Activated naive CD8-positive, alpha-beta T cell (primary cell): Measurements from ENCODE around the gene POMGNT2.
"Not testable (repeated sequence)": the region's sequence is repeated elsewhere in the genome, so short reads cannot be mapped to it uniquely, and the experiment has no call there.

Experiments
- H3K27ac Mint-ChIP-seq: one replicate; pipeline ENCODE4 v1.8.0; 2021; ENCODE audit warnings: mixed read lengths
- H3K27me3 Mint-ChIP-seq: one replicate; pipeline ENCODE4 v1.8.0; 2021; ENCODE audit warnings: mixed read lengths
- H3K36me3 Mint-ChIP-seq: one replicate; pipeline ENCODE4 v1.8.0; 2021; ENCODE audit warnings: mixed read lengths
- H3K4me1 Mint-ChIP-seq: one replicate; pipeline ENCODE4 v1.8.0; 2021; ENCODE audit warnings: low read depth, mixed read lengths
- H3K4me3 Mint-ChIP-seq: one replicate; pipeline ENCODE4 v1.8.0; 2021; ENCODE audit warnings: mild to moderate bottlenecking, mixed read lengths
- H3K9me3 Mint-ChIP-seq: one replicate; pipeline ENCODE4 v1.8.0; 2021; ENCODE audit warnings: low read depth, mixed read lengths

POMGNT2 gene

DNA sequence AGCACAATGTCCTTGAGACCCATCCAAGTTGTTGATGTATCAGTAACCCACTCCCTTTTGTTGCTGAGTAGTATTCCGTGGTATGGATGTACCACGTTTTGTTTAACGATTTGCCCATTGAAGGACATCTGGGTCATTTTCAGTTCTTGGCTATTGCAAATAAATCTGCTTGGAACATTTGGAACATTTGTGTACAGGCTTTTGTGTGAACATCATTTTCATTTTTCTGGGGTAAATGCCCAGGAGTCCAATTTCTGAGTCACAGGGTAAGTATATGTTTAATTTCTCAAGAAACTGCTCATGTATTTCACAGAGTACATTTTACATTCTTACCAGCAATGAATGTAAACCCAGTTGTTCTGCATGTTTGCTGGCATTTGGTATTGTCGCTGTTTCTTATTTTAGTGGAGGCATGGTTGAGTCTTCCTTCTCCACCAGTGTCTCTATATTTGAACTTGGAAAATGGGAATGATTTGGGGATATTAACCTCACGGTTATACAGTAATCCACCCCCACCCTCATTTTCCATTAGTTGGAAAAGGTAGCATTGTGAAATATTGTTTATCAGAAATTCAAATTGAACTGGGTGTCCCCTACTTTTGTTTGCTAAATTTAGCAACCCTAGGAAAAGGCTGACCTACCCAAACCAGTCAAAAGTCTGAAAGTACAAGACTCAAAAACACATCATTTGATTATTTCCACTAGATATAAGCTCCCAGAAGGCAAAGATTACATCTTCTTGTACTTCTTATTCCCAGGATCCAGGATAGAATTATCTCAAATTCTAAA is 30.8 kb downstream of the POMGNT2 start:
- H3K36me3 Mint-ChIP-seq: peaks cover 7% of the 10 kb centered on the region
- no peaks in the 10 kb centered on the region for H3K27me3 Mint-ChIP-seq
- no peaks in the 10 kb centered on the region for H3K4me1 Mint-ChIP-seq
- no peaks in the 10 kb centered on the region for H3K9me3 Mint-ChIP-seq
- no peak overlapping the region for H3K4me3 Mint-ChIP-seq
- H3K27ac Mint-ChIP-seq: peak overlapping the region; percentile 54

GRCh38 chr3:43074482-43074881 is 31.4 kb downstream of the POMGNT2 start:
- peaks cover 7% of the 10 kb centered on the region for H3K36me3 Mint-ChIP-seq
- no peak overlapping the region for H3K27ac Mint-ChIP-seq
- H3K4me1 Mint-ChIP-seq: no peaks in the 10 kb centered on the region
- no peaks in the 10 kb centered on the region for H3K27me3 Mint-ChIP-seq
- no peak overlapping the region for H3K4me3 Mint-ChIP-seq
- H3K9me3 Mint-ChIP-seq: no peaks in the 10 kb centered on the region

- peaks cover 4% of the 10 kb centered on the region for H3K36me3 Mint-ChIP-seq
- H3K4me3 Mint-ChIP-seq: no peak overlapping the region
- H3K27ac Mint-ChIP-seq: no peak overlapping the region
- H3K27me3 Mint-ChIP-seq: no peaks in the 10 kb centered on the region
- H3K9me3 Mint-ChIP-seq: no peaks in the 10 kb centered on the region
- H3K4me1 Mint-ChIP-seq: no peaks in the 10 kb centered on the region
Observed at GRCh38 chr3:43073836-43074220, 32.1 kb downstream of the POMGNT2 start.

DNA sequence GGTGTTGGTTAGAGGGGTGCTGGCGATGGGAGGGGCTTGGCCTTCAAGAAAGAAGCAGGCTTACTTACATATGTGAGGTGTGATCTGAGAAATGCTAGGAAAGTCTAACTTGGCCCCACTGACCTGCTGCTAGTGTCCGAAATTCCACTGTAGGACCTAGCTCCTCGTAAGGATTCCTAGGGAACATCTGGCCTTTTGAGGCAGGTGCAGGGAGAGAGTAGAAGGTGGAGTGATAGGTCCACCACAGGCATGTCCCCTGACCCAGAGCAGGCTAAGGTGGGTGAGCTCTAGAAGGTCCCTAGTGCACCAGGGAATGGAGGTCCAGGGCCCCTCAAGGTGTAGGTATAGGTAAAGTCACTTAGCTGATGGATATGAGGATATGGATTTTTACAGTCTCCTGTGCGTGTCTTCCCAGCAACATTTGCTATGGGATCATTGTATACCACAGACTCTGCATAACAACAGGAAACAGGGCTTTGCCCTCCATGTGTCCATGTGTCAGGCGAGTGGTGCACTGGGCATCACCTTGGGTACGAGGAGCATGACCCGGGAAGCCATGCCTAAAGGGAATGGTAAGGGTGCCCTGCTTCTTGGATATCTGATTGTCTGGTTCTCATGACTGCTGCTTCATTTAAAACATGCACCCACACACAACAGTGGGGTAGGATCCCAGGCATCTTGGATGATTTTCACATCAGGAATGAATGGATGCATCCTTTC is 32.6 kb downstream of the POMGNT2 start:
- no peak overlapping the region for H3K4me3 Mint-ChIP-seq

GRCh38 chr3:43072361-43072760 is 33.5 kb downstream of the POMGNT2 start:
- Mint-ChIP-seq H3K36me3 (peaks cover 2% of the 10 kb centered on the region), H3K27ac (no peak overlapping the region), H3K9me3 (no peaks in the 10 kb centered on the region), H3K4me3 (no peak overlapping the region), H3K27me3 (no peaks in the 10 kb centered on the region), H3K4me1 (no peaks in the 10 kb centered on the region)

More for the DNA sequence above, 32.6 kb downstream of the POMGNT2 start:
- Mint-ChIP-seq H3K36me3 (peaks cover 2% of the 10 kb centered on the region), H3K4me1 (no peaks in the 10 kb centered on the region), H3K9me3 (no peaks in the 10 kb centered on the region), H3K27ac (no peak overlapping the region), H3K27me3 (no peaks in the 10 kb centered on the region)

- Mint-ChIP-seq H3K27me3 (no peaks in the 10 kb centered on the region), H3K9me3 (no peaks in the 10 kb centered on the region), H3K27ac (no peak overlapping the region), H3K4me3 (no peak overlapping the region), H3K4me1 (no peaks in the 10 kb centered on the region), H3K36me3 (no peaks in the 10 kb centered on the region)
Observed at GRCh38 chr3:43071313-43071893, 34.5 kb downstream of the POMGNT2 start.

DNA sequence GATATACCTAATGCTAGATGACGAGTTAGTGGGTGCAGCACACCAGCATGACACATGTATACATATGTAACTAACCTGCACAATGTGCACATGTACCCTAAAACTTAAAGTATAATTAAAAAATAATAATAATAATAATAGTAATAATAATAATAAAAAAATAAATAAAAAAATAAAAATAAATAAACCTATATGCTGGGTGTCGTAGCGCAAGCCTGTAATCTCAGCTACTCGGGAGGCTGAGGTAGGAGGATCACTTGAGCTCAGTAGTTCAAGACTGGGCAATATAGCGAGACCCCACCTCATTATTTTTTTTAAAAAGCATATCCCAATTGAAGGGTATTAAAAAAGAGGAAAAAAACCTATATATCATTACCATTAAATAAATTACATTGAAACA is 35.2 kb downstream of the POMGNT2 start:
- H3K36me3 Mint-ChIP-seq, H3K27ac Mint-ChIP-seq, H3K4me3 Mint-ChIP-seq, H3K9me3 Mint-ChIP-seq, H3K4me1 Mint-ChIP-seq, H3K27me3 Mint-ChIP-seq: not testable (repeated sequence)

- H3K27ac Mint-ChIP-seq: no peak overlapping the region
- no peaks in the 10 kb centered on the region for H3K27me3 Mint-ChIP-seq
- peaks cover 25% of the 10 kb centered on the region for H3K4me1 Mint-ChIP-seq
- H3K4me3 Mint-ChIP-seq: no peak overlapping the region
- H3K36me3 Mint-ChIP-seq: no peaks in the 10 kb centered on the region
- no peaks in the 10 kb centered on the region for H3K9me3 Mint-ChIP-seq
Observed at GRCh38 chr3:43063114-43063513, 42.8 kb downstream of the POMGNT2 start.

GRCh38 chr3:43062564-43063040 is 43.3 kb downstream of the POMGNT2 start:
- no peak overlapping the region for H3K27ac Mint-ChIP-seq
- H3K27me3 Mint-ChIP-seq: no peaks in the 10 kb centered on the region
- no peak overlapping the region for H3K4me3 Mint-ChIP-seq
- H3K36me3 Mint-ChIP-seq: no peaks in the 10 kb centered on the region
- H3K4me1 Mint-ChIP-seq: peaks cover 25% of the 10 kb centered on the region
- H3K9me3 Mint-ChIP-seq: no peaks in the 10 kb centered on the region

DNA sequence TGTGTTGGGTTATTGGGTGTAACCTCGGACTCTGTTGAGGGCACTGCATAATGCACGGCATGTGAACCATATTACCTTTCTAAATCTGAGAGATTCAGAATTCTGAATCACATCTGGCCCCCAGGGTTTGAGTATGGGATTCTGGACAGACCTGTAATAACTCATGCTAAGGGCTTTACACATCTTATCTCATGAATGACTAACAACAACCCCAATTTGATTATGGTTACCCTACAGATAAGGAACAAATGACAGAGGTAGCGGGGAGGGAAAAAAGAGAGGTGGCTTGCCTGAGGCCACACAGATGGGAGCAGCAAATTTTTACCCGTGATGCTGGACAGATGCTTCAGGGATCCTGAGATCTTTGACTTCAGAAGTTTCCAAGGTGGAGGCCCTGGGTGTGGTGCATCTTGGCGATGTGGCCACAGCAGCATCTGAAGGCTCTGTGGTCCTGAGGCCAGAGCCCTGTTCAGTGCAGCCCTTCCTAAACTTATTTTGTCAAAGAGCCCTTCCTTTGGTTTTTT is 43.8 kb downstream of the POMGNT2 start:
- Mint-ChIP-seq H3K9me3 (no peaks in the 10 kb centered on the region), H3K27ac (no peak overlapping the region), H3K4me3 (no peak overlapping the region), H3K36me3 (no peaks in the 10 kb centered on the region), H3K4me1 (peaks cover 25% of the 10 kb centered on the region), H3K27me3 (no peaks in the 10 kb centered on the region)

DNA sequence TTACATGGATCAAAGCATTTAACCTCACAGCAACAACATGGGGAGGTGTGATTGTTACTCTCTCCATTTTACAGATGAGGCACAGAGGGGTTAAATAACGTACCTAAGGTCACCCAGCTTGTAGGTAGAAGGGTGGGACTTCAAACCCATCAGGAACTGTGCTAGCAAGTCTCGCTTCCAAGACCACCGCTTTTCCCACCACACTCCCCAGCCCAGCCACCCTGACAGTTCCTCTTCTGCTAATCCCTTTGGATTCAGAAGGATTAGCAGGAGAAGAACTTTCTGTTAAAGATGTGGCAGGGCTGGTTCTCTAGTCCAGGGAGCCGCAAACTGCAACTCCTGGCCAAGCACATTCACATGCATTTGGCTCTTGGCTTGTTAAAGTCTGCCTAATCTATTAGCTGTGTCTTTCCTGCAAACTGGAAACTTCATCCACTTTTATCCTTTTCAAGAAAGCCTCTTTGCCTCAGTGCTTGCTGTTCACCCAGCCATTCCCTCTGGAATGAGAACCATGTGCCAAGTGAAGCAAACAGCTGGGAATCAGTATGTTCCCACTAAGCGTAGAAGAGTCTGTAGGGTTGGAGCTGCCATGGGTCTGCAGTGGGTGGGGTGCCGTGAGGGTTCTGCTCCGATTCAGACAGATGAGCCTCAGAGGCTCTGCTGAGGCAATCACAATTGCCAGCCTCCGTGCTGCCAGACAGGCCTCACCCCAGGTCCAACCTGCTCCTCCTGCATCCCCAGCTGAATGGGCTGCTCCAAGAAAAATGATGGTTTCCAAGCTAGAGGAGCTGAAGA is 44.6 kb downstream of the POMGNT2 start:
- no peaks in the 10 kb centered on the region for H3K27me3 Mint-ChIP-seq
- no peak overlapping the region for H3K4me3 Mint-ChIP-seq
- H3K9me3 Mint-ChIP-seq: no peaks in the 10 kb centered on the region
- no peaks in the 10 kb centered on the region for H3K36me3 Mint-ChIP-seq
- peaks cover 25% of the 10 kb centered on the region for H3K4me1 Mint-ChIP-seq
- H3K27ac Mint-ChIP-seq: no peak overlapping the region

- H3K9me3 Mint-ChIP-seq: no peaks in the 10 kb centered on the region
- no peak overlapping the region for H3K27ac Mint-ChIP-seq
- no peaks in the 10 kb centered on the region for H3K36me3 Mint-ChIP-seq
- no peak overlapping the region for H3K4me3 Mint-ChIP-seq
- H3K4me1 Mint-ChIP-seq: peaks cover 25% of the 10 kb centered on the region
- H3K27me3 Mint-ChIP-seq: no peaks in the 10 kb centered on the region
Observed at GRCh38 chr3:43059456-43059855, 46.4 kb downstream of the POMGNT2 start.

- H3K4me1 Mint-ChIP-seq: peaks cover 15% of the 10 kb centered on the region
Observed at GRCh38 chr3:43055806-43056770, 49.8 kb downstream of the POMGNT2 start.

DNA sequence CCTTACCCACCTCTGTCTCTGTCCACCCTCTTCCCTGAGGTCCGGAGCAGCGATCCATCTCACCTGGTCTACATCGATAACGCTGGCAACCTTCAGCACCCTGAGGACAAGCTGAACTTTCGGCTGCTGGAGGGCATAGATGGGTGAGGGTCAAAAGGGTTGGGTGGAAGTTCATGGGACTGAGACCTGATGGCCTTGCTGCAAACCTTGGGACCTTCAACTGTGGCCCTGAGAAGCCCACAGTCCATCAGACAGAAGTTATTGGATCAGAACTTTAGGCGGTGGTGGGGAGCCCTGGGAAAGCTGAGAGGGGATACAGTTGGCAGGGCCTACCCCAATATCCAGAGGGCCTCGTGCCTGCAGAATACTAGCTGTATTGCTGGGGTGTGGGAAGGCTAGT is 50.5 kb downstream of the POMGNT2 start:
- Mint-ChIP-seq H3K27me3 (no peaks in the 10 kb centered on the region), H3K36me3 (peaks cover 7% of the 10 kb centered on the region), H3K4me3 (no peak overlapping the region), H3K27ac (no peak overlapping the region), H3K4me1 (peaks cover 8% of the 10 kb centered on the region), H3K9me3 (peaks cover 6% of the 10 kb centered on the region)

More at GRCh38 chr3:43055806-43056770, 49.8 kb downstream of the POMGNT2 start:
- Mint-ChIP-seq H3K9me3 (peaks cover 3% of the 10 kb centered on the region), H3K27ac (no peak overlapping the region), H3K36me3 (peaks cover 7% of the 10 kb centered on the region), H3K4me3 (no peak overlapping the region), H3K27me3 (no peaks in the 10 kb centered on the region)
